Common myeloid progenitor, CD34-positive (primary cell): ENCODE data around the gene FAM20C.

Source experiments
- CTCF ChIA-PET: fragments of 350-600 bp; sonication (Branson Sonifier 250); formaldehyde crosslinking; loops from one replicate; lab custom pipeline; 2021; ENCODE audit warnings: antibody characterized with exemption; lab: Charles Lee
- POLR2A ChIA-PET: fragments of 350-600 bp; sonication (Branson Sonifier 250); formaldehyde crosslinking; loops from one replicate; lab custom pipeline; 2021; ENCODE audit warnings: antibody characterized with exemption; lab: Charles Lee
- DNase-seq, 3 donors: peaks; one replicate each; pipeline versions ENCODE4 v3.0.0 to v3.0.0-alpha.2; 2013
- H3K27ac ChIP-seq, 2 experiments: 1 replicate in 1 of 2; 2 replicates in 1 of 2; pipeline ENCODE4 v1.7.0; 2013; ENCODE audit warnings: inconsistent platforms in 2 of 2, low read length in 2 of 2, mild to moderate bottlenecking in 2 of 2, low read depth in 1 of 2, moderate library complexity in 1 of 2; ENCODE audit not compliant: severe bottlenecking in 2 of 2, insufficient read depth in 1 of 2, poor library complexity in 1 of 2
- H3K27me3 ChIP-seq, 5 experiments: replicated peaks in 2 of 5; 1 replicate in 3 of 5; 2 replicates in 2 of 5; pipeline versions ENCODE4 v1.6.1 to v1.7.0; 2013; ENCODE audit warnings: low read length in 4 of 5, mild to moderate bottlenecking in 2 of 5, moderate library complexity in 2 of 5, inconsistent platforms in 1 of 5; ENCODE audit not compliant: insufficient read depth in 5 of 5, control insufficient read depth in 4 of 5
- H3K36me3 ChIP-seq, 4 experiments: 1 replicate in 2 of 4; 2 replicates in 2 of 4; pipeline versions ENCODE4 v1.6.1 to v1.7.0; 2013; ENCODE audit warnings: low read length in 3 of 4, control low read depth in 1 of 4, mild to moderate bottlenecking in 1 of 4; ENCODE audit not compliant: control insufficient read depth in 4 of 4, insufficient read depth in 4 of 4
- H3K4me1 ChIP-seq, 4 experiments: 1 replicate in 3 of 4; 2 replicates in 1 of 4; pipeline versions ENCODE4 v1.6.1 to v1.7.1; 2013; ENCODE audit warnings: low read length in 3 of 4, mild to moderate bottlenecking in 3 of 4, control low read depth in 1 of 4, inconsistent platforms in 1 of 4, moderate library complexity in 1 of 4; ENCODE audit not compliant: control insufficient read depth in 4 of 4, insufficient read depth in 4 of 4; ENCODE audit errors: control extremely low read depth in 1 of 4
- H3K4me3 ChIP-seq, 7 experiments: 1 replicate in 4 of 7; 2 replicates in 3 of 7; pipeline versions ENCODE4 v1.5.1 to v1.7.0; 2013; ENCODE audit warnings: mild to moderate bottlenecking in 7 of 7, low read length in 6 of 7, moderate library complexity in 6 of 7, inconsistent platforms in 2 of 7, low read depth in 2 of 7, control low read depth in 1 of 7; ENCODE audit not compliant: insufficient read depth in 4 of 7, control insufficient read depth in 1 of 7; ENCODE audit errors: extremely low read depth in 1 of 7
- H3K9me3 ChIP-seq, 5 experiments: 1 replicate in 4 of 5; 2 replicates in 1 of 5; pipeline versions ENCODE4 v1.6.1 to v1.7.1; 2013; ENCODE audit warnings: low read length in 4 of 5, mild to moderate bottlenecking in 2 of 5, inconsistent platforms in 1 of 5, low read depth in 1 of 5, moderate library complexity in 1 of 5; ENCODE audit not compliant: control insufficient read depth in 4 of 5, insufficient read depth in 2 of 5; ENCODE audit errors: control extremely low read depth in 1 of 5
- WGBS: methylation state at CpG from one replicate; pipeline ENCODE4 v1.1.5; 2013; ENCODE audit not compliant: insufficient coverage; 5-methylcytosine and 5-hydroxymethylcytosine counted together

FAM20C gene

GRCh38 chr7:218316-218715, 25.9 kb downstream of the FAM20C start:
- no peaks in the 10 kb centered on the region for H3K9me3 ChIP-seq
- no peak for DNase-seq
- no peaks in the 10 kb centered on the region for H3K27me3 ChIP-seq
- H3K4me3 ChIP-seq, result no peak overlapping the region
- no peak overlapping the region for H3K27ac ChIP-seq
- ChIA-PET POLR2A (no interaction called here), CTCF (no interaction called here)
- no peaks in the 10 kb centered on the region for H3K36me3 ChIP-seq
- 96% methylated on average over 23 of the region's 24 CpGs for WGBS
- no peaks in the 10 kb centered on the region for H3K4me1 ChIP-seq

- H3K27me3 ChIP-seq, result no peaks in the 10 kb centered on the region
- no peaks in the 10 kb centered on the region for H3K9me3 ChIP-seq
- no peak for DNase-seq
- no peaks in the 10 kb centered on the region for H3K4me1 ChIP-seq
- WGBS, result over 99% methylated on average over 27 of the region's 28 CpGs
- CTCF ChIA-PET, result no interaction called here
- POLR2A ChIA-PET, result no interaction called here
- H3K4me3 ChIP-seq, result no peak overlapping the region
- no peak overlapping the region for H3K27ac ChIP-seq
- no peaks in the 10 kb centered on the region for H3K36me3 ChIP-seq
Measured at GRCh38 chr7:218896-219580, 26.7 kb downstream of the FAM20C start.

- DNase-seq, result no peak
- POLR2A ChIA-PET, result no interaction called here
- H3K9me3 ChIP-seq, result no peaks in the 10 kb centered on the region
- CTCF ChIA-PET, result no interaction called here
- WGBS, result 97% methylated on average over 9 of the region's 9 CpGs
- no peaks in the 10 kb centered on the region for H3K27me3 ChIP-seq
- H3K27ac ChIP-seq, result no peak overlapping the region
- no peaks in the 10 kb centered on the region for H3K4me1 ChIP-seq
- no peak overlapping the region for H3K4me3 ChIP-seq
- no peaks in the 10 kb centered on the region for H3K36me3 ChIP-seq
Measured at GRCh38 chr7:219581-220150, 27.3 kb downstream of the FAM20C start.

- POLR2A ChIA-PET, result no interaction called here
Measured at GRCh38 chr7:220151-220841, 27.9 kb downstream of the FAM20C start.

GRCh38 chr7:221978-222715, 29.8 kb downstream of the FAM20C start:
- Histone ChIP-seq H3K27ac (no peak overlapping the region), H3K9me3 (no peaks in the 10 kb centered on the region), H3K27me3 (no peaks in the 10 kb centered on the region), H3K36me3 (no peaks in the 10 kb centered on the region), H3K4me1 (no peaks in the 10 kb centered on the region), H3K4me3 (no peak overlapping the region)
- CTCF ChIA-PET, result no interaction called here
- WGBS, result 82% methylated on average over 10 of the region's 15 CpGs
- POLR2A ChIA-PET, result no interaction called here
- DNase-seq, result no peak

More at GRCh38 chr7:220151-220841, 27.9 kb downstream of the FAM20C start:
- H3K27me3 ChIP-seq, result no peaks in the 10 kb centered on the region
- H3K4me3 ChIP-seq, result no peak overlapping the region
- H3K27ac ChIP-seq, result no peak overlapping the region
- H3K4me1 ChIP-seq, result no peaks in the 10 kb centered on the region
- WGBS, result 88% methylated on average over 19 of the region's 28 CpGs
- H3K9me3 ChIP-seq, result no peaks in the 10 kb centered on the region
- DNase-seq, result no peak
- H3K36me3 ChIP-seq, result no peaks in the 10 kb centered on the region
- CTCF ChIA-PET, result no interaction called here

- Histone ChIP-seq H3K4me3 (no peak overlapping the region), H3K27me3 (no peaks in the 10 kb centered on the region), H3K9me3 (no peaks in the 10 kb centered on the region), H3K27ac (no peak overlapping the region), H3K36me3 (no peaks in the 10 kb centered on the region), H3K4me1 (no peaks in the 10 kb centered on the region)
- no peak for DNase-seq
- 88% methylated on average over 9 of the region's 10 CpGs for WGBS
- CTCF ChIA-PET, result no interaction called here
- POLR2A ChIA-PET, result no interaction called here
Measured at GRCh38 chr7:222716-223041, 30.3 kb downstream of the FAM20C start.
